Subcutaneous abdominal adipose tissue (tissue), 5 donors: ENCODE measurements around the gene NXF2B.
"Not testable (repeated sequence)": the region's sequence is repeated elsewhere in the genome, so short reads cannot be mapped to it uniquely, and the experiment has no call there.

ENCODE experiments used
- H3K27ac ChIP-seq: one replicate; pipeline ENCODE4 v1.7.0; 2013; ENCODE audit warnings: low read depth, mild to moderate bottlenecking, inconsistent platforms, low read length, moderate library complexity
- H3K27me3 ChIP-seq, 5 donors: one replicate each; pipeline ENCODE4 v1.7.0; 2013; ENCODE audit warnings: low read length in 5 of 5, inconsistent platforms in 1 of 5; ENCODE audit not compliant: control insufficient read depth in 5 of 5, insufficient read depth in 4 of 5
- H3K36me3 ChIP-seq, 5 donors: one replicate each; pipeline ENCODE4 v1.7.0; 2013; ENCODE audit warnings: low read length in 5 of 5; ENCODE audit not compliant: control insufficient read depth in 5 of 5, insufficient read depth in 5 of 5
- H3K4me1 ChIP-seq, 5 donors: one replicate each; pipeline ENCODE4 v1.7.0; 2013; ENCODE audit warnings: low read length in 5 of 5, mild to moderate bottlenecking in 3 of 5, moderate library complexity in 1 of 5; ENCODE audit not compliant: control insufficient read depth in 5 of 5, insufficient read depth in 5 of 5
- H3K4me3 ChIP-seq, 5 donors: one replicate each; pipeline ENCODE4 v1.7.0; 2013; ENCODE audit warnings: low read length in 5 of 5, low read depth in 1 of 5
- H3K9ac ChIP-seq, 5 donors: one replicate each; pipeline ENCODE4 v1.7.0; 2013; ENCODE audit warnings: low read length in 5 of 5, mild to moderate bottlenecking in 4 of 5, moderate library complexity in 3 of 5
- H3K9me3 ChIP-seq, 5 donors: one replicate each; pipeline ENCODE4 v1.7.0; 2013; ENCODE audit warnings: low read length in 5 of 5; ENCODE audit not compliant: control insufficient read depth in 5 of 5
- donor health status: healthy.
- donor health status: healthy.
- donor health status: healthy.
- donor health status: healthy.
- donor health status: healthy.

NXF2B gene, protein sequence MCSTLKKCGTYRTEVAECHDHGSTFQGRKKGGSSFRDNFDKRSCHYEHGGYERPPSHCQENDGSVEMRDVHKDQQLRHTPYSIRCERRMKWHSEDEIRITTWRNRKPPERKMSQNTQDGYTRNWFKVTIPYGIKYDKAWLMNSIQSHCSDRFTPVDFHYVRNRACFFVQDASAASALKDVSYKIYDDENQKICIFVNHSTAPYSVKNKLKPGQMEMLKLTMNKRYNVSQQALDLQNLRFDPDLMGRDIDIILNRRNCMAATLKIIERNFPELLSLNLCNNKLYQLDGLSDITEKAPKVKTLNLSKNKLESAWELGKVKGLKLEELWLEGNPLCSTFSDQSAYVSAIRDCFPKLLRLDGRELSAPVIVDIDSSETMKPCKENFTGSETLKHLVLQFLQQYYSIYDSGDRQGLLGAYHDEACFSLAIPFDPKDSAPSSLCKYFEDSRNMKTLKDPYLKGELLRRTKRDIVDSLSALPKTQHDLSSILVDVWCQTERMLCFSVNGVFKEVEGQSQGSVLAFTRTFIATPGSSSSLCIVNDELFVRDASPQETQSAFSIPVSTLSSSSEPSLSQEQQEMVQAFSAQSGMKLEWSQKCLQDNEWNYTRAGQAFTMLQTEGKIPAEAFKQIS

DNA sequence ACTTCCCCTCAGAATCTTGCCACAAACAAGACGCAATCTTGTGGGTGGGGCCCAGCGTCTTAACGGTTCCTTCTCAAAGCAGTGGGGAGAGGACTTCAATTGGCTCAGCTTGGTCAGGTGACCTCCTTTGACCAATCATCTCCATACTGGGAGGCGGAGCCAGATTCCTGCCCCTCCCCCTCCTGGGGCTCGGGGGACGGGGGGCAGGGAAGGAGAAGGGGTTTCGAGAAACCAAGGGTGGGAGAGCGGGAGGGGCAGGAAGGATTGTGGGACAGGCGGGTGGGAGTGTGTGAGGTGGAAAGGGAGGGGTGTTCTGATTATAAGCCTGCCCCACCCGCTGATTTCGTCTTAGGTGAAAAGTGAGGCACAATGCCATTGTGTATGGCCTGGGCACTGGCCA lies at the start of gene NXF2B:
Gene NXF2B (minus strand): TSS at position 101 of the 400 bp plus-strand sequence. CDS start 59,972 bp downstream, outside the sequence.
- not testable (repeated sequence) for H3K36me3 ChIP-seq, H3K27ac ChIP-seq, H3K9ac ChIP-seq, H3K27me3 ChIP-seq, H3K4me1 ChIP-seq, H3K4me3 ChIP-seq, H3K9me3 ChIP-seq

DNA sequence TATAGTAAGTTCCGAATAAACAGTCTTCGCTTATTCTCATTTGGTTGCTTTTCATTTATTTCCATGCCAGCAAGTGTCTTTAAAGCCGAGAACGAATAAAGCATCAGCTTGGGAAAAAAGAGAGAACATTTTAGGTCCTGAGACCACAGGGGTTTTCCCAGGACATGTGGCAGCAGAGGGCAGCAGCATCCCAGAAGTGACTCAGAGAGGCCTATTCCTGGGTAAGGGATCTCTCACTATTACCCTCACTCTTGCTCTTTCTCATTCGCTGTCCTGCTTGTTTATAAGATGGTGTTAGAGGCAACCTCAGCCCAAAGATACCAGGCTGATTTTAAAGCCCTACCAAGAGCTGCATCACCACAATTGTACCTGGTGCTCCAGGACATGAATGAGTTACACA lies 39.0 kb upstream of the NXF2B start:
- H3K4me3 ChIP-seq, H3K9ac ChIP-seq, H3K9me3 ChIP-seq: not testable (repeated sequence)

GRCh38 chrX:102471762-102472220 lies 32.0 kb upstream of the NXF2B start, which contains the start of gene TCP11X2:
TSS of gene TCP11X2 (minus strand) at chrX:102471812.
- not testable (repeated sequence) for H3K27me3 ChIP-seq, H3K9ac ChIP-seq, H3K4me3 ChIP-seq, H3K4me1 ChIP-seq, H3K9me3 ChIP-seq, H3K36me3 ChIP-seq, H3K27ac ChIP-seq

More for the DNA sequence above, 39.0 kb upstream of the NXF2B start:
- not testable (repeated sequence) for H3K27me3 ChIP-seq, H3K4me1 ChIP-seq, H3K36me3 ChIP-seq, H3K27ac ChIP-seq

- H3K27ac ChIP-seq, H3K36me3 ChIP-seq, H3K27me3 ChIP-seq: not testable (repeated sequence)
Observed at GRCh38 chrX:102470215-102470614, 30.4 kb upstream of the NXF2B start.

DNA sequence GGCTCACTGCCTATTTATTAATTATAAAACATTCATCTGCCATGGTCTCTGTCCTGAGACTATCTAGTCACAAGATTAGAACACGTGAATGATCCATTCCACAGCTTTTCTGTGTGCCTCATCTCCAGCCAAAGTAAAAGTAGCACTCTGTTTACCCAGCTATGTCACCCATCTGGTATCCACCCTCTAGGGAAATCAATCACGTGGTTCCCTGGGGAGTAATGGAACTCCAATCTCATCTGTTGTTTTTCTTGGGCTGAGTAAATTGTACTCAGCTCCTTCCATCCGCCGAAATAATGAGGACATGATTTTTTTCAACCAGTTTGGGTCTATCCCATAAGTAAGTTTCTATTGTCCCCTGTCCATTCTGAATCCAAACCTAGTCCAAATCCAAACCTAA lies 18.8 kb upstream of the NXF2B start:
- H3K9me3 ChIP-seq, H3K27me3 ChIP-seq, H3K27ac ChIP-seq, H3K4me3 ChIP-seq, H3K4me1 ChIP-seq, H3K9ac ChIP-seq, H3K36me3 ChIP-seq: not testable (repeated sequence)

More at GRCh38 chrX:102470215-102470614, 30.4 kb upstream of the NXF2B start:
- H3K4me1 ChIP-seq, H3K4me3 ChIP-seq, H3K9ac ChIP-seq, H3K9me3 ChIP-seq: not testable (repeated sequence)

GRCh38 chrX:102414493-102414892 lies 25.3 kb downstream of the NXF2B start:
- H3K4me3 ChIP-seq, H3K27me3 ChIP-seq, H3K4me1 ChIP-seq, H3K27ac ChIP-seq, H3K9me3 ChIP-seq, H3K36me3 ChIP-seq, H3K9ac ChIP-seq: not testable (repeated sequence)

DNA sequence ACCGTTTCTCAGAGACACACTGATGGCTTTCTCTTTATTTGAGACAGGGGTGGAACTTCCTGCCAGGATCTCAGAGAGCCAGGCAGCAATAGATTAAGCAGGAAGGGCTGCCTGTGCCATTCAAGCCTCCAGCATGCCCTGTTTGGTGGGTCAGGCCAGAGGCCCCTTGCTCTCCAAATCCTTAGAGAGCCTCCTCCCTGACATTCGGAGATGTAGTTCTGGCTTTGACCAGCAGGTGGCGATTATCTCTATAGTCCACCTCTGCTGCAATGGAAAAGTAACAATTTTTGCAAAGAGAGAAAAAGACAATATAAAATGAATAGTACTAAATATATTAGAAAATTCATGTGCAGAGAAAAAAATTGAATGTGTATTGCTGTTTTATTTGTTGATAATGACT lies 93.9 kb downstream of the NXF2B start:
- Histone ChIP-seq H3K4me3 (no peak overlapping the region), H3K9ac (no peak overlapping the region), H3K27ac (no peak overlapping the region), H3K36me3 (no peaks in the 10 kb centered on the region), H3K27me3 (peaks cover 0 to 5% (median 2%) of the 10 kb centered on the region in 5 donors), H3K4me1 (no peaks in the 10 kb centered on the region), H3K9me3 (peaks cover 0 to 8% (median 5%) of the 10 kb centered on the region in 5 donors)

- no peaks in the 10 kb centered on the region for H3K36me3 ChIP-seq
- no peaks in the 10 kb centered on the region for H3K9me3 ChIP-seq
- no peaks in the 10 kb centered on the region for H3K4me1 ChIP-seq
- H3K9ac ChIP-seq, result no peak overlapping the region
- H3K4me3 ChIP-seq, result no peak overlapping the region
- H3K27ac ChIP-seq, result no peak overlapping the region
- H3K27me3 ChIP-seq, result peaks cover 0 to 18% (median 7%) of the 10 kb centered on the region in 5 donors
Observed at GRCh38 chrX:102341867-102342266, 97.9 kb downstream of the NXF2B start.

DNA sequence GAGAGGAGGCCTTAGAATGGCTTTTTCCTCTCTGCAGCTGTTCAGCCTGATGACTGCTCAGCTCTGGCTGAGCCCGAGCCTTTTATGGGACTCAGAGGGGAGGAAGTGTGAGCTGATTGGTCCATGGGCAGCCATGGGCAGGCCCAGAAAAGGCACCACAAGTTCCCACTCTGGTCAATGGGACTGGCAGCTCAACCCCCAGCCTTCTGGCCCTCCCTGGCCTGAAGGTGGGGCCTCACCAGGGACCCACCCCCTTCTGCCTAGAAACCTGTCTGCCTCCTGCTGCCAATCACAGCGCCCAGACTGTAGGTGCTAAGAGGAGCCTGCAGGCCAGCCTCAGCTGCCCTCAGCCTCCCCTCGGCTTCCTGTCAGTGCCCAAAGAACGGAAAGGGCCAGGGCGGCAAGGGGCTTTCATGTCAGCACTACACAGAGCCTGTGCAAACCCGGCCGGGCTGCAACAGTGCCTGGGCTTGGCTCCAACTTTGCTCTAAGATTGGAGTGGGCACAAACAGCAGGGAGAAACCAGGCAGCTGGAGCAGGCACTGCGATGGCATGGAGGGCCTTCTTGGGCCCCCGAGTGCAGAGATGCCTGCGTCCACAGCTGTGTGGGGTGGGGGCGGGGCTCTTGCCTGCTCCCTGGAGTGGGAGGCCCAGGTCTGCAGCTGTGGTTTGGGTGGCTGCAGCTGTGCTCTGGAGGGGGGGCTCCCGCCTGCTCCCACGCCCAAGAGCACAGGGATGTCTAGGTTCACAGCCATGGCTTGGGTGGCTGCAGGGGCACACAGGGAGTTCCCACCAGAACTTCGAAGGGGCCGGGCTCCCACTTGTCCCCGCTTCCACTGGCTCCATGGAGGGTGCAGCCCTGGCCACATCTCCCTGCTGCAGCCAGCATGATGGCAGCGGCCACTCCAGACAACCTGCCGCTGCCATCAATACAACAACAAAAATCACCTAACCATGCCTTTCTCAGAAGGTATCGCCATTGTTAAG lies 100.2 kb downstream of the NXF2B start:
- Histone ChIP-seq H3K36me3 (no peaks in the 10 kb centered on the region), H3K4me1 (no peaks in the 10 kb centered on the region), H3K27me3 (peaks cover 0 to 18% (median 7%) of the 10 kb centered on the region in 5 donors), H3K27ac (no peak overlapping the region), H3K4me3 (no peak overlapping the region), H3K9ac (no peak overlapping the region), H3K9me3 (no peaks in the 10 kb centered on the region)
